GM18907 (cell line): ENCODE results near the gene OR4D11.
"Not testable (repeated sequence)": the region's sequence is repeated elsewhere in the genome, so short reads cannot be mapped to it uniquely, and the experiment has no call there.

Source experiments
- ATAC-seq: cut with Tn5 transposase; IDR thresholded peaks from one replicate; pipeline ENCODE4 v1.9.1; 2021; ENCODE audit warnings: mild to moderate bottlenecking, moderate library complexity; ENCODE audit not compliant: unreplicated experiment

The OR4D11 gene

DNA sequence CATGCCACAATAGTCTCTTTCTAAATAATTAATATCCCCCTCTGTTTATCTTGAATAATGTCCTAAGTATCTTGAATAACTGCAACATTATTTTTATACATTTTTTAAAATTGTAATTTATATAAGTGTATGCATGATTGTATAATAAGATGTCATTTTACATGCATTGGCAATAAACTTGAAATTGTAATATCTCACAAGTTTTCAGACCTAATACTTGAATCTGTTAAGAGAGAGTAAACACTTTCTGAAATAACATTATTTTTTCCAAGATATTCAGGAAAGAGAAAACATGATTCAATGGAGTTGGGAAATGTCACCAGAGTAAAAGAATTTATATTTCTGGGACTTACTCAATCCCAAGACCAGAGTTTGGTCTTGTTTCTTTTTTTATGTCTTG, at the start of gene OR4D11:
TSS of gene OR4D11 (plus strand) at position 301 of the 400 bp plus-strand sequence. CDS start at position 301, 0 bp downstream.
- ATAC-seq = no peak

DNA sequence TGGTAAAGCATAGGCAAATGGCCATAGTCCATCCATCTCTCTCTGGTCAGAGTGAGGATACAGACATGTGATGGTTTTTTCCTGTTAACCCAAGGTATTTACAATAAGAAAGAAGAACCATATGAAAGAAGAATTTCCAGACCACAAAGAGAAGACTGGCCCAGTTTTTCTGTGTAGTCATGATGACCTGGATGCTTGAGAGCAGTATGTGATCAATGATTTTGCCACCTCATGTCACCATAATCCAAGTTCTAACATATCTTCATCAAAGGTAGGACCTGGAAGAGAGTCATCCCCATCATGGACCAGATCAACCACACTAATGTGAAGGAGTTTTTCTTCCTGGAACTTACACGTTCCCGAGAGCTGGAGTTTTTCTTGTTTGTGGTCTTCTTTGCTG, 46.7 kb upstream of the OR4D11 start, which contains the start of gene OR4D6:
TSS of gene OR4D6 (plus strand) at position 301 of the 400 bp plus-strand sequence. CDS start at position 301, 0 bp downstream.
- no peak for ATAC-seq

DNA sequence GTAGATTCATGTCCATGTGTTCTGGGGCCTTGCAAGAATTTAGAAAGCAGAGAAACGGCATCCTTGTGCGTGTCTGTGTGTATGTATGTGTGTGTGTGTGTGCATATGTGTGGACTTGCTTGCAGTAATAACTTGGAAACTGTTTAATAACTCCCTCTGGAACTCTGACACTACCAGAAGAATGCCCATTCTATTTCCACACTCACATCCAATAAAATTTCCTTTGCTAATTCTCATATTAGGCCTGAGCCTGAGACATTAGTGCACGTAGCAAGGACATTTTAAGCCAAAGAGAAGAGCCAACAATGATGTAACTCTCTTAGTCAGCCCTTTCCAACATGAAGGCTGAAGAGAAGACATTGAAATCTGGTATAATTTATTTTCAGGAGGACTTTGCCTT, 43.5 kb upstream of the OR4D11 start:
- no peak for ATAC-seq

DNA sequence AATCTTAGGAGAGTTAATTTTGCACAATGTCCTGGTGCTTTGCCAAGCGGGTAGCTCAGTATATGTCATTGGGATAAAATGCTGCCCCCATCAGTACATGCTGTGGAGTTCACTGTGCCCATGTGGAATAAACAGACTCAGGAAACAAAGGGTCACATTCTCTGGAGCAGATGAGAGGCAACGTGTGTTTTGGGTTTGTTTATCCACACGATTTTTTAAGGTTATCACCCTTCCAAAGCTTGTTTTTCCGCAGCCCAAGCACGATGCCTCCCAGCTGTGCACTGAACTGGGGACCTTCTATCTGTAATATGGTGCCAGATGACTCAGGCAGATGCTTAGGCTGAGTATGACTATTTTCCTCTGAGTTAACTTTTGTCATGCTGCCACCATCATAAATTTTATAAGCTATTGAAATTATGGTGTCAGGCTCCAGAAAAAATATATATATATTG, 40.2 kb upstream of the OR4D11 start:
- no peak for ATAC-seq

DNA sequence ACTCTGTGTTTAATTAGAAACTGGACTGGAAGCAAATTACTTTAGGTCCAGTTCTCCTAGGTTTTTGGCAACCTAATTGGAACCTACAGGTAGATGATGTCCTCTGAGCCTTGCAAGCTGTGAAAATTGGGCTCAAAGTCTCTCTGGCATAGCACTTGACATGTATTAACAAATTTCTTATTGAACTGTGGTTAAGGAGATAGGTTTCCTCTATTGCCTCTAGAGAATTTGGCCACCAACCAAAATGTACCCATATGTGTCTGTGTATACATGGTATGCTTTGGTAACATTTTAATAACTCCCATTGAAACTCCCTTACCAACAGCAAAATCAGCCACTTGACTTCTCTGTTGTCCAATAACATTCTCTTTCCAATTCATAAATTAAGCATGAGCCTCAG, 30.4 kb upstream of the OR4D11 start, which contains the start of gene OR4D10:
TSS of gene OR4D10 (plus strand) at position 301 of the 400 bp plus-strand sequence. CDS start 4,115 bp downstream, outside the sequence.
- ATAC-seq = no peak

DNA sequence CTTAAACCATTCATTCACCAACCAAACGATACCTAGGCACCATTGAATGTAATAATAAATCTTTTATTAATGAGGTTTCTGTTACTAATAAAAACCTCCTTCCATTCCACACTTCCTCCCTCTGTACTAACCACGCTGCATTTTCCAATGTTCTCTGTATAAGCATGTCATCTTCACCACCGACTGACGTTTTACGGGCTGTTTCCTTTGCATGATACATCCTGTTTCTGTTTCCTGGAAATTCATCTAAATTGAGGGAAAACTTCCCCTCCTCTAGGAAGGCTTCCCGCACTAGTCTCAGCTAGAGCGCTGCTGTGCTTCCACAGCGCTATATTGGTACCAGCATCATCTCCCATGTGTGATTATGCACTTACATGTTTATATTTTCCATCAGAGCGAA, 28.2 kb upstream of the OR4D11 start:
- no peak for ATAC-seq

DNA sequence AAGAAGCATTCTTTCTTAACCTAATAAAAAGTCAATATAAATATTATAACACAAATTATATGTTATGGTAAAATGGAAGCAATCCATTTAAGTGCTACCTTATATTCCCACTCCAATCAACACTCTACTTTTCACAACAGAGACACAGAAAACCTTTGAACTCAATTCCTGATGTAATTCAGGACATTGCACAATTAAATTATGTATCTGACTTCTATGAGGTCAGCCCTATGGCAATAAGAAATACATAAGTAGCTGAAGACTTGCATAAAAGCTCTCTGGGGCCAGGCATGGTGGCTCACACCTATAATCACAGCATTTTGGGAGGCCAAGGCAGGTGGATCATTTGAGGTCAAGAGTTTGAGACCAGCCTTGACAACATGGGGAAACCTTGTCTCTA, 23.5 kb upstream of the OR4D11 start:
- no peak for ATAC-seq

DNA sequence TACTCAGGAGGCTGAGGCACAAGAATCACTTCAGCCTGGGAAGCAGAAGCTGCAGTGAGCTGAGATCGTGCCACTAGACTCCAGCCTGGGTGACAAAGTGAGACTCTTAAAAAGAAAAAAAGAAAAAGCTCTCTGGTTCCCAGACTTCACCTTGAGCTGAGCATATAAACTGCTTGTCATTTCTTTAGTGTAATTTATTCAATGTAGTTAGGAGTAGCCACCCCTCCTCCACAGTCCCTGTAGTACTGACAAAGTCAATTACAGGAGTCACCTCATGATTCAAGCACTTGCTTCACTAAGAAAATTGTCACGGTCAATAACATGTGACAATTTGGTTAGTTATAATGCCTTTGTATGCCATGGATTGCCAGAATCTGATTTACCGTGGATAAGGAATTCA, 23.0 kb upstream of the OR4D11 start:
- ATAC-seq = no peak

DNA sequence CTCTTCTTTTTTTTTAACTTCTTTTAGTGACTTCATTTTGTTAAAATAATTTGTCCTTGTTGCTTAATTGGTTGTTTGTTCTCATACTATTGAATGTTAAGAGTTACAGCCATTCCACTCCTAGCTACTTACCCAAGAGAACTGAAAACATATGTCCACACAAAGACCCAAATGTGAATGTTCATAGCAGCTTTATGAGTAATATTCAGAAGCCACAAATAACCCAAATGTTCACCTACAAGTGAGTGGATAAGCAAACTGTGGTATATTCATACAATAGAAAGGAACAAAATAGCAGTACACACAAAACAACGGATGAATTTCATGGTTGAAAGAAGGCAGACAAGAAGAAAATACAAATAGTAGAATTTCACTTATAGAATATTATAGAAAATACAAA, 1.4 kb upstream of the OR4D11 start:
- ATAC-seq = no peak

DNA sequence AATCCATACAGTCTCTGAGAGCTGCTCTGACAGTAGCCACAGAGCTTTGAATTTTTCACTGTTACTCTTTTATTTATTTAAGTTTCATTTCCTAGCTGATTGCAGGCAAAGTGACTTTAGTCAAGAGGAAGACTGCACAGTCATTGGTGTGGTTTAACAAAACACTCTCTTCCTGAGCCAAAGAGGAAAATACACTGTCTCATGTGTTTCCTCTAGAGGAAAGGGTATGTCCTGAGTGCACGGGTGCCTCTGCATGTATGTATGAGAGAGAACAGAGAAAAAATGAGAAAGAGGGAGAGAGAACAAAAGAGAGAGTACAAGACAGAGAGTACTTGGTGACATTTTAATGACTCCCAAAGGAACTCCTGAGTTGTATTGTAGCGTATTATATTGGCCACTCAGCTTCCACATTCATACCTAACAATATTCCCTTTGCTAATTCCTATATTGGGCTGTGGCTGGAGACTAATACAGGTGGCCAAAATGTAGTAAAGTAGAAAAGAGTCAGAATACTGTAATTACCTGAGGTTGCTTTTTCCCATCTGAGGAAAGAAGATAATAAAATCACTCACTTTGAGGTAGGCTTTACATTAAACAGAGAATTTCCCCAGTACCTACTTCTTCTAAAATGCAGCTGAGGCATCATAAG, 7.7 kb downstream of the OR4D11 start, which contains the start of gene OR4D9:
TSS of gene OR4D9 (plus strand) at position 599 of the 649 bp plus-strand sequence. CDS start 3,374 bp downstream, outside the sequence.
- ATAC-seq = no peak

DNA sequence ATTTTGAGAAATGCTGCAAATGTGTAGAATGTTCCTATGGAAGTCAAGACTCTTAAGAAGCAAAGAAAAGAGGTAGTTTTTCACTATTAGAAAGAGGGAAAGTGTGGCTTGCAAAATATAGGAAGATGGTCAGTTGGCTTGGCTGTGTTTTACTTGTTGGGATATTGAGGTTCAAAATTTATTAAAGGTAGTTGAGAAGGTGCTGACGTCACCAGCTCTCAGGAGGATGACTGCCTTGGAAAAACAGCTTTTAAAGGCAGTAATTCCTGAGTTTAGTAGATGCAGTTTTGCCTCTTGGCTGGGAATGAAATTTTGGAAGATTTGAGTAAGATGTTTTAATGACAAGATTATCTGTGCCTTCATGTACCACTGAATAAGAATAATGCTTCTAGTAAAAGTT, 8.3 kb downstream of the OR4D11 start:
- ATAC-seq = no peak

DNA sequence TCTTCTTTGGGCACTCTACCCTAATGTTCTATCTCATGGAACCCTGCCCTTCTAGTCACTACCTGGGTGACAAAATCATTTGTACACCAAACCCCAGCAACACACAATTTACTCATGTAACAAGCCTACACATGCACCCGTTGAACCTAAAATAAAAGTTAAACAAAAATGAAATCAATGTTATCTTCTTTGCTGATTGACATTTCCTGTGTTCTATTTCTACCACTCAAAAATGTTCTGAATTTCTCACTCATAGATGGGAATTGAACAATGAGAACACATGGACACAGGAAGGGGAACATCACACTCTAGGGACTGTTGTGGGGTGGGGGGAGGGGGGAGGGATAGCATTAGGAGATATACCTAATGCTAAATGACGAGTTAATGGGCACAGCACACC, 16.8 kb downstream of the OR4D11 start:
- ATAC-seq = not testable (repeated sequence)

DNA sequence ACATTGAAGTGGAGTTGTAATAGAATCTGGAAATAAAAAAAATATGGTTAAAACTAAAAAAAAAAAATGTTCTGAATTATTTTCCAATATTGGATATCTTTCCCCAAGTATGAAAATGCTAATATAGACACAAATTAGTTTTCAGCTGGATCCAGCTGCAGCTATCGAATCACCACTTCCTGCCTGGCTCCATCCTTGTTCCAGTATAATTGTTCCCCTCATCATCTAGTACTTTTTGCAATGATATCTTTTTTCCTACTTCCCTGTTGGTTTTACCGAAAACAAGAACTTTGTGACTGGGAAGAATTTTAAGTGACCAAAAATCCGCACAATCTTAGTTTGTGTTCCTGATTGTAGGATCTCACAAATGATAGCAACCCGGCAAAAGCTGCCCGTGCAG, 17.4 kb downstream of the OR4D11 start:
- ATAC-seq = no peak

DNA sequence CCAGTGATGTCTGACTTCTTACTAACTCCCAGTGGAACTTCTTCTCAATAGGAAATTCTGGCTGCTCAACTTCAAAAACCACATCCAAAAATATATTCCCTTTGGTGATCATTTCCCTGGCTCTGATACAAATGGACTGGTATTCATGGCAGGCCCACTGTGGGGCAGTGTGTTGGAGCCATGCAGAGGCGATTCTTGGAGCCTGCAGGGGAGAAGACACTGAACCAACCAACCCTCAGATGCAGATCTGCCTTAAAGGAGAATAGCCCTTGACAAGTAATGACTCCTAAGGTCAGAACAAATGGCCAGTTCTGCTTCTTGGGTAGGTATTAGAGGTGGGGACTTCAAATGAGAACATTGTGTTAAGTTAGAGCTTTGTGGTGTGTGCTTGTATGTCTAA, 20.2 kb downstream of the OR4D11 start:
- ATAC-seq = no peak

DNA sequence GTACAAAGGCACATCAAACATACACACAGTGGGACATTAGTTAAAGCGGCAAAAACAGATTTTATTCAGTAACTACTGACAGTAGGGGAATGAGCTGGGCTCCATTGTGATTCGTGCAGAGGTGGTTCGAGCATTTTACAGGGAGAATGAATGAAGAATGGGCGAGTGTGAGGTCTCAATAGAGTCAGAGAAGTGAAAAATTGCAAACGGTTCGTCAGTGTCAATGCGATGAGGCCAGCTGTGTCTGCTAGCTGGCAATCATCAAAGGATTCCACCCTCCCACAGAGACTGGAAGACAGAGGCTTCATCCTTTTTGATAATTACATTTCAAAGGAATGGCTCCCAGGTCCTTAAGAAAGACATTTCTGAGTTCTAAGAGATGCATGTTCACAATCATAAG, 25.3 kb downstream of the OR4D11 start:
- no peak for ATAC-seq

DNA sequence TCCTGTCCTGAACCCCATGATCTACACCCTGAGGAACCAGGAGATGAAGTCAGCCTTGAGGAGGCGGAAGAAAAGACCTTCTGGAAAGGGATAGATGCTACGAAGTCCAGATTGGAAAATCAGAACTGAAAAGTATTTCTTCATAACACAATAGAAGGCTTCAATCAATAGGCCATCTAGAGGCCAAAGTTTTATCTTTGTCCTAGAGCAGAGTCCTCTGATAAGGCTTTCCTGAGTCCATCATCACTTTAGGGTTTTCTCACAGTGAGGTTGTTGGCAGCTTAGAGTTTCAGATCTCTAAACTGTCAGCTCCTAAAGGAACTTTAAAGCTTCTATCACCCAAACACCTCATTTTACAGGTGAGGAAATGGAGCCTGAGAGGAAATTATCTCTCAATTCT, 29.2 kb downstream of the OR4D11 start:
- no peak for ATAC-seq

DNA sequence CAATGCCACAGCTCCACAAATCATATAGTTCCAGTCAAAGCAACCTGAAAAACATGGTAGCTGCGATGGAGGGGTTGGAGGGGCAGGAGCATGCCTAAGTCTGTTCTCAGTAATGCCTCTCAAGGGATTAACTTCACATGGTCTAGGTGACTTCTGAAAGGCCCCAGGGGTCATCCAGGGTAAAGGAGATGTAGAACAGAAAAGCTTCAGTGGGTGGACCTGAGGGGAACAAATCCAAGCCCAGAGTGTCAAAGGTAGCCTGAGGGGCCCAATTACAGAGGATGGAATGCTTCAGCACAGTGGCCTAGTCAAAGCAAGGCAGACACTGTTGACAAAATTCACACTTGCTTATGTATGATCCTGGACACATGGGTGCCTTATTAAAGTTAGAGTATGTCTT, 31.3 kb downstream of the OR4D11 start:
- ATAC-seq = no peak

DNA sequence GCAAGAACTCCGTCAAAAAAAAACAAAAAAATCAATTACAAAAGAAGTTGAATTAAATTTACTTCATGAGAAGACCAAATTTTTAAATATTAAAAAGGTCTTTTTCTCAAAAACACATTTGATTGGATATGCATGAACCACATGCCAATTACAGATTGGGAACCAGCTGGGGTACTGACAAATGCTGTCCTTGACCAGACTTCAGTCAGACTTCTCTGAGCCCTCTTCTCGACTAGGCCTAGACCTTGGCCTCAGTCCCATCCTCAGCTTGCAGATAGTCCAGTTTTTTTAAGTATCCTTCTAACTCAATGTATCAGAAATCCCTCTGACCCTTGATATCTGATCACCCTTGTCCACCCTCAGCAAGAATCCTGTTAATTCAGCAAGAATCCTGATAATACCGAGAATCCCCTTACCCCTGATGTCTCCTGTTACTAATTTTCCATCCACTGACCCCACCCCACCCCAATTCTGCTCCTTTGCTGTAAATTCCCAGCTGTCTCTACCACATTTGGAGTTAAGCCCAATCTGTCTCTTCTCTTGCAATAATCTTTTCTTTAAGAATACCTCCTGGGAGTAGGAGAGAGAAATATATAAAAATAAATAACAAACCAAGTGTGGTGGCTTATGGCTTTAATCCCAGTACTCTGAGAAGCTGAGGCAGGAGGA, 38.9 kb downstream of the OR4D11 start:
- no peak for ATAC-seq

DNA sequence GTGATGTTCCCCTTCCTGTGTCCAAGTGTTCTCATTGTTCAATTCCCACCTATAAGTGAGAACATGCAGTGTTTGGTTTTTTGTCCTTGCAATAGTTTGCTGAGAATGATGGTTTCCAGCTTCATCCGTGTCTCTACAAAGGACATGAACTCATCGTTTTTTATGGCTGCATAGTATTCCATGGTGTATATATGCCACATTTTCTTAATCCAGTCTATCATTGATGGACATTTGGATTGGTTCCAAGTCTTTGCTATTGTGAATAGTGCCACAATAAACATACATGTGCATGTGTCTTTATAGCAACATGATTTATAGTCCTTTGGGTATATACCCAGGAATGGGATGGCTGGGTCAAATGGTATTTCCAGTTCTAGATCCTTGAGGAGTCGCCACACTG, 40.3 kb downstream of the OR4D11 start:
- ATAC-seq = not testable (repeated sequence)

DNA sequence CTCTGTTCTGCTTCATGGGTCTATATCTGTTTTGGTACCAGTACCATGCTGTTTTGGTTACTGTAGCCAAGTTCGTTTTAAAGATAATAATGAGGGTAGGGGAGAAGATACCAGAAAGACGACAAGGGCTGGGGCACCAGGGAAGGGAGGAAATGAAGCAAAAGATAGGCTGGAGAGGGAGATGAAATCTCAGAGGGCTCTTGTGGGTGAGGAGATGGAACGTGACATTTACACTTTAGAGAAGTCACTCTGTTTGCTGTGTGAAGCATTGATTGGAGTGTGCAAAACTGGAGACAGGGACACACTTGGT, 41.4 kb downstream of the OR4D11 start:
- no peak for ATAC-seq

DNA sequence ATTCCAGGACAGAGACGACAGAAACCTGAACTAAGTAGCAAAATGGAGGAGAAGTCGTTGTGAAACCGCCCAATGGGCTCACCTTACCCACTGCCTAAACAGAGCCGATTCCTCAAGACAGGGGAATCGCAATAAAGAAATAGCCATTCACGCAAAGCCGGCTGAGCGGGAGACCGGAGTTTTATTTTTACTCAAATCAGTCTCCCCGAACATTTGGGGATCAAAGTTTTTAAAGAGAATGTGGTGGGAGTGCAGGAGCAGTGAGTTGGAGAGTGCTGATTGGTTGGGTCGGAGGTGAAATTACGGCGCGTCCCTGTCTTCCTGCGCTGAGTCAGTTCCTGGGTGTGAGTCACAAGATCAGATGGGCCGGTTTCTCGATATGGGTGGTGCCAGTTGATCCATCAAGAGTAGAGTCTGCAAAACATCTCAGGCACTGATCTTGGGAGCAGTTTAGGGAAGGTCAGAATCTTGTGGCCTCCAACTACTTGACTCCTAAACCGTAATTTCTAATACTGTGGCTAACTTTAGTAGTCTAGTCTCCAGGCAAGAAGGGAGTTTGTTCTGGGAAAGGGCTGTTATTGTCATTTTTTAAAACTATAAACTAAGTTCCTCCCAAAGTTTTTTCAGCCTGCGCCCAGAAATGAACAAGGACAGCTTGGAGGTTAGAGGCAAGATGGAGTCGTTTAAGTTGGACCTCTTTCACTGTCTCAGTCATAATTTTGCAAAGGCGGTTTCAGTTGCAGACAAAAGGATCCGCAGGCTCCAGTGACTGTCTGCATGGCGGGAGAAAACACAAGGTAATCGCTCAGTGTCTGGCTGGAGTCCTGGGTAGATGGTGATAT, 42.0 kb downstream of the OR4D11 start:
- no peak for ATAC-seq
